ENCODE results near the gene ARL6IP1. TPM values are rescaled to one million over a fixed set of nuclear protein-coding genes. Genes with fewer than 3 reads are reported as not detected.

ARL6IP1 gene
- total RNA-seq, 1 donor from 2014 or later: 98.3 TPM

DNA sequence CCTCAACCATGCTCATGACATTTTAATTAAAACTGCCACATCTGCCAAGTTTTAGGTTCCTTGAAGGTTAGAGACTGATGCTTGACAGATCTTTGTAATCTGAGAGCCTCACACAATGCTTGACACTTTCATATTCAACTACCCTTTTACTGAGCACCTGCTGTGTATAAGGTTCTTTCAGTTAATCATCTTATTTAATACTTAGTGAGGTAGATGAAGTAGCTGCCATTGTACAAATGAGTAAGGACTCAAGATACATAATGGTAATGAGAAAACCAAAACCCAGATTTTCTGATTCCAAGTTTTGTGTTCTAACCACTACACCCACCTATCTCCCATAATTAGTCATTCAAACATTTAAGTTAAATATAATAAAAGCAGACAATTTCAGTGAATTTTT, 35.4 kb upstream of the ARL6IP1 start:
- H3K4me3 Mint-ChIP-seq: no peak overlapping the region
- DNase-seq: no peak
- H3K27me3 Mint-ChIP-seq: no peaks in the 10 kb centered on the region
- TF ChIP-seq, protein P1, sequence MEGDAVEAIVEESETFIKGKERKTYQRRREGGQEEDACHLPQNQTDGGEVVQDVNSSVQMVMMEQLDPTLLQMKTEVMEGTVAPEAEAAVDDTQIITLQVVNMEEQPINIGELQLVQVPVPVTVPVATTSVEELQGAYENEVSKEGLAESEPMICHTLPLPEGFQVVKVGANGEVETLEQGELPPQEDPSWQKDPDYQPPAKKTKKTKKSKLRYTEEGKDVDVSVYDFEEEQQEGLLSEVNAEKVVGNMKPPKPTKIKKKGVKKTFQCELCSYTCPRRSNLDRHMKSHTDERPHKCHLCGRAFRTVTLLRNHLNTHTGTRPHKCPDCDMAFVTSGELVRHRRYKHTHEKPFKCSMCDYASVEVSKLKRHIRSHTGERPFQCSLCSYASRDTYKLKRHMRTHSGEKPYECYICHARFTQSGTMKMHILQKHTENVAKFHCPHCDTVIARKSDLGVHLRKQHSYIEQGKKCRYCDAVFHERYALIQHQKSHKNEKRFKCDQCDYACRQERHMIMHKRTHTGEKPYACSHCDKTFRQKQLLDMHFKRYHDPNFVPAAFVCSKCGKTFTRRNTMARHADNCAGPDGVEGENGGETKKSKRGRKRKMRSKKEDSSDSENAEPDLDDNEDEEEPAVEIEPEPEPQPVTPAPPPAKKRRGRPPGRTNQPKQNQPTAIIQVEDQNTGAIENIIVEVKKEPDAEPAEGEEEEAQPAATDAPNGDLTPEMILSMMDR (IDR thresholded peaks at IDR 0.05): no peak
- POLR2A ChIA-PET: no interaction called here
- no peak for ATAC-seq (ENCODE audit: low read depth)
- CTCF ChIA-PET: no interaction called here
- no peaks in the 10 kb centered on the region for H3K4me1 Mint-ChIP-seq
- no peak overlapping the region for H3K27ac Mint-ChIP-seq
- intact Hi-C loops (cut with micrococcal nuclease): no loop called here
- no peaks in the 10 kb centered on the region for H3K9me3 Mint-ChIP-seq
- peaks cover 85% of the 10 kb centered on the region for H3K36me3 Mint-ChIP-seq (ENCODE audit: low read depth)

DNA sequence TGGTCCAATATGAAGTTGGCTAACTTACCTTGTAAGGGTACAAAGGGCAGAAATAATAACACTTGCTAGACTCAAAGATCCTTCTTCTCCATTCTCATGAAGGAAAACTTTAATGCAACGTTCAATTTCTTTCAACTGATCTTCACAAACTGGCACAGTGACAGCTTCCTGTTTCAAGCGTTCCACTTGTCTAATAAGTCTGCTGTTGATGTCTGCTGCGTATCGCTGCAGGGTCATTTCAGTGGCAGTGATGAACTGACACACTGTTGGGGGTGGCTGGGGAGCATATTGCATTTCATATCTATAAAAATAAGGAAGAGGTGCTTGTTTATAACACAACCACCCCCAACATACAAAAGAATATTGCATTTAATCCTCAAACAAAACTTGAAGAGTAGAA, 33.5 kb upstream of the ARL6IP1 start:
- no peak for ATAC-seq (ENCODE audit: low read depth)
- no peaks in the 10 kb centered on the region for H3K4me1 Mint-ChIP-seq
- DNase-seq: no peak
- H3K9me3 Mint-ChIP-seq: no peaks in the 10 kb centered on the region
- intact Hi-C loops (cut with micrococcal nuclease): no loop called here
- TF ChIP-seq, protein P1 (IDR thresholded peaks at IDR 0.05): no peak
- H3K27me3 Mint-ChIP-seq: no peaks in the 10 kb centered on the region
- ChIA-PET CTCF (no interaction called here), POLR2A (no interaction called here)
- no peak overlapping the region for H3K4me3 Mint-ChIP-seq
- H3K27ac Mint-ChIP-seq: no peak overlapping the region
- H3K36me3 Mint-ChIP-seq (ENCODE audit: low read depth): peaks cover 84% of the 10 kb centered on the region

DNA sequence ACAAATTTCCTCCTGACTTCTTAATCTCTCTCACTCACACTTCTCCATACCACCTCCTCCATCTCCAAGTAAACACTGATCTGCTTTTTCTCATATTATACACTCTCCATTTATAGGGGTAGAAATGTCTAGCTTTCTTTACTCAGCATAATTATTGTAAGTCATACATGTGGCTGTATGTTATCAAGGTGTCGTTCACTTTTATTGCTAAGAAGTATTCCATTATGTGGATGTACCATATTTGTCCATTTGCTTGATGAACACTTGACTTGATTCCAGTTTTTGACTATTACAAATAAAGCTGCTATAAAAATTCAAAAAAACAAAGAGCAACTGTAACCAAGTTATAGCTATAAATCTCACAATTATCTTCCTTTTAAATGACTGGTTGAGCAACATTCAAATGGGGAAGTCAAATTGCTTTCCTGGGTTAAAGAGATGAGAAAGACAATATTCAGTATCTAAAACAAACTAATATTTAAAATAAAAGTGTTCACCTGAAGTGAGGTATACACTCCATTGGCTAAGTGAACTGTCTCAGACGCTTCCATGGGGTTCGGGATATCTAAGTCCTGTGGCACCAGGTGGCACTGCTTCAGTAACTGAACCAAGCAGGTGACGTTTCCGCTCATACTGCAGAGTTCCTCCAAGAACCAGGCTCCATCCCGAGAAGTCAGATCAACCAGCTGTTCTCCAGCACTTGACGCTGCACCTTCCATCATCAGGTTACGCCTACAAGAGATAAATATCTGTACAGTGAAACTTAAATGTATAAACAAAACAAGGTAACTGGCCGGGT, 32.6 kb upstream of the ARL6IP1 start:
- Mint-ChIP-seq H3K4me1 (no peaks in the 10 kb centered on the region), H3K9me3 (no peaks in the 10 kb centered on the region), H3K36me3 (ENCODE audit: low read depth) (peaks cover 87% of the 10 kb centered on the region), H3K27ac (no peak overlapping the region), H3K4me3 (no peak overlapping the region), H3K27me3 (no peaks in the 10 kb centered on the region)
- intact Hi-C loops (cut with micrococcal nuclease): no loop called here
- no peak for DNase-seq
- no peak for ATAC-seq (ENCODE audit: low read depth)
- CTCF ChIA-PET: no interaction called here
- POLR2A ChIA-PET: no interaction called here
- TF ChIP-seq, protein P1 (IDR thresholded peaks at IDR 0.05): no peak

DNA sequence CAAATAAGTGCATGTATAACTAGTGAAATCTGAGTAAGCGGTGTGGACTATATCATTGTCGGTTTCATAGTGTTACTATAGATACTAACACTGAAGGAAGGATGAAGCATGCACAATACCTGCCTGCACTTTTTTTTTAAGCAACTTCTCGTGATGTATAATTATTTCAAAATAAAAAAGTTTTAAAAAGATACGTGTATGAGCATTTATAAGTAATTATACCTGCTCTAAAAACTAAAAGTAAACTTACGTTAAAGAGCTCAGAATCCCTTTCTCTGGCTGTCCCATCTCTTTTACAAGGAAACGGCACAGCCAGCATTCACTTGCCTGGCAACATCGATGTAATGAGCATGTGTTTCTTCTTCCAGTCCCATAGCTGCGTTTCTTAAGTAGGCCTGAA, 31.3 kb upstream of the ARL6IP1 start:
- no peaks in the 10 kb centered on the region for H3K9me3 Mint-ChIP-seq
- no peaks in the 10 kb centered on the region for H3K27me3 Mint-ChIP-seq
- H3K36me3 Mint-ChIP-seq (ENCODE audit: low read depth): peaks cover 87% of the 10 kb centered on the region
- POLR2A ChIA-PET: no interaction called here
- no peaks in the 10 kb centered on the region for H3K4me1 Mint-ChIP-seq
- no peak for ATAC-seq (ENCODE audit: low read depth)
- TF ChIP-seq, protein P1 (IDR thresholded peaks at IDR 0.05): no peak
- intact Hi-C loops (cut with micrococcal nuclease): no loop called here
- no peak overlapping the region for H3K4me3 Mint-ChIP-seq
- DNase-seq: no peak
- no peak overlapping the region for H3K27ac Mint-ChIP-seq
- CTCF ChIA-PET: no interaction called here

DNA sequence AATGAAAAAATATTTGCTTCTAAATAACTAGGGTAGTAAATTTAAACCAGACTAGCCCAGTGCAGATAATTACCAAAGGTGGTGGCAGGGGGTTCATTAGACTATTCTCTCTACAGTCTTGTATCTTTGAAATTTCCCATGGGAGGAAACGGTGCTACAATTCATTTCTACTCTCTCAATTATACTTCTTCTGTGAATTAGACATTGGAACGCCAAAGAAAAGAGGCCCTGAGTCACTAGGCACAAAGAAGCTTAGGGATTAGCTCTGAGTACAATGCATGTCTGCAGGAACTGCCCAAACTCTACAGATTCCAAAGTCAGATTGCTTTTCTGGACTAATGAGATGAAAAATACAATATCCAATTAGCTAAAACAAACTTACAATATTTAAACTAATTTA, 30.7 kb upstream of the ARL6IP1 start:
- POLR2A ChIA-PET: no interaction called here
- ATAC-seq (ENCODE audit: low read depth) (no peak), DNase-seq (no peak)
- Mint-ChIP-seq H3K4me3 (no peak overlapping the region), H3K4me1 (no peaks in the 10 kb centered on the region), H3K9me3 (no peaks in the 10 kb centered on the region), H3K27ac (no peak overlapping the region), H3K27me3 (no peaks in the 10 kb centered on the region), H3K36me3 (ENCODE audit: low read depth) (peaks cover 83% of the 10 kb centered on the region)
- intact Hi-C loops (cut with micrococcal nuclease): no loop called here
- CTCF ChIA-PET: no interaction called here
- TF ChIP-seq, protein P1 (IDR thresholded peaks at IDR 0.05): no peak

All from activated B cell treated with CpG ODN at 0.5 μM for 24 hours (primary cell).